Keratinocyte (primary cell): ENCODE data around the gene WDPCP. TPM values are rescaled to one million over a fixed set of nuclear protein-coding genes. Genes with fewer than 3 reads are reported as not detected.

Experiments used
- DNase-seq: peaks from one replicate; pipeline ENCODE4 v3.0.0-alpha.2; 2011; ENCODE audit warnings: low read depth, missing footprints, low spot score
- FAIRE-seq: peaks from 2 replicates; lab custom pipeline; 2011; peaks lifted over from hg19 to GRCh38; lab: Jason Lieb, UNC
- H2AFZ ChIP-seq: 2 replicates; pipeline ENCODE4 v1.6.0; 2012; ENCODE audit warnings: low read length, control low read depth, inconsistent platforms; ENCODE audit not compliant: control insufficient read depth
- H3K27ac ChIP-seq: 2 replicates; pipeline ENCODE4 v1.5.1; 2011; ENCODE audit warnings: low read length; ENCODE audit not compliant: control insufficient read depth, insufficient read depth
- H3K27me3 ChIP-seq: 3 replicates; pipeline ENCODE4 v1.6.0; 2011; ENCODE audit warnings: low read length; ENCODE audit not compliant: control insufficient read depth, insufficient read depth; ENCODE audit errors: extremely low read depth
- H3K36me3 ChIP-seq, 2 experiments: 2 replicates in 1 of 2; 3 replicates in 1 of 2; pipeline ENCODE4 v1.5.1; 2011; ENCODE audit warnings: low read length in 2 of 2, mild to moderate bottlenecking in 1 of 2; ENCODE audit not compliant: control insufficient read depth in 2 of 2, insufficient read depth in 2 of 2; ENCODE audit errors: extremely low read depth in 1 of 2
- H3K4me1 ChIP-seq: 3 replicates; pipeline ENCODE4 v1.5.1; 2011; ENCODE audit warnings: low read length; ENCODE audit not compliant: control insufficient read depth, insufficient read depth; ENCODE audit errors: extremely low read depth
- H3K4me2 ChIP-seq: 3 replicates; pipeline ENCODE4 v1.6.0; 2011; ENCODE audit warnings: low read depth, low read length; ENCODE audit not compliant: control insufficient read depth, insufficient read depth; ENCODE audit errors: extremely low read depth
- H3K4me3 ChIP-seq, 3 experiments: fragments of 200-600 bp in 1 of 3; sonication (generic) in 1 of 3; 2 replicates in 2 of 3; 3 replicates in 1 of 3; pipeline ENCODE4 v1.5.1; 2011 to 2016; ENCODE audit warnings: low read length in 3 of 3, mild to moderate bottlenecking in 3 of 3, control low read depth in 2 of 3, inconsistent platforms in 1 of 3, low read depth in 1 of 3, mixed read lengths in 1 of 3, mixed run types in 1 of 3, moderate library complexity in 1 of 3; ENCODE audit not compliant: control insufficient read depth in 2 of 3, insufficient read depth in 2 of 3; ENCODE audit errors: extremely low read depth in 1 of 3
- H3K79me2 ChIP-seq: 2 replicates; pipeline ENCODE4 v1.6.0; 2012; ENCODE audit warnings: low read length; ENCODE audit not compliant: control insufficient read depth, insufficient read depth
- H3K9ac ChIP-seq: 3 replicates; pipeline ENCODE4 v1.6.0; 2011; ENCODE audit warnings: low read length; ENCODE audit not compliant: control insufficient read depth, insufficient read depth; ENCODE audit errors: extremely low read depth
- H3K9me1 ChIP-seq: 3 replicates; pipeline ENCODE4 v1.6.0; 2011; ENCODE audit warnings: low read length; ENCODE audit not compliant: control insufficient read depth, insufficient read depth; ENCODE audit errors: extremely low read depth
- H3K9me3 ChIP-seq: 2 replicates; pipeline ENCODE4 v1.5.1; 2012; ENCODE audit warnings: low read depth, low read length; ENCODE audit not compliant: control insufficient read depth
- H4K20me1 ChIP-seq: 3 replicates; pipeline ENCODE4 v1.6.0; 2011; ENCODE audit warnings: low read length; ENCODE audit not compliant: control insufficient read depth, insufficient read depth; ENCODE audit errors: extremely low read depth
- CTCF ChIP-seq, 3 experiments: IDR thresholded peaks in 1 of 3; conservative IDR thresholded peaks in 1 of 3; optimal IDR thresholded peaks in 1 of 3; 2 replicates in 2 of 3; 3 replicates in 1 of 3; pipeline versions ENCODE3 to v1.5.1; 2011; ENCODE audit warnings: low read length in 3 of 3, mild to moderate bottlenecking in 3 of 3, moderate library complexity in 2 of 3, control low read depth in 1 of 3, inconsistent platforms in 1 of 3; ENCODE audit not compliant: insufficient read depth in 2 of 3; ENCODE audit errors: extremely low read depth in 1 of 3
- EZH2 ChIP-seq: IDR thresholded peaks from one replicate; pipeline ENCODE4 v1.6.1; 2012; ENCODE audit warnings: inconsistent platforms, mild to moderate bottlenecking, low read length, moderate library complexity
- dilution Hi-C: fragments of 300-500 bp; cut with MboI; formaldehyde crosslinking; loops from one replicate; pipeline ENCODE4 v1.7.0; 2020; ENCODE audit warnings: low sequenced_read_pairs; ENCODE audit not compliant: extremely low pct_ligation_motif_present
- polyA plus RNA-seq, 5 experiments: library from polyadenylated mRNA; depleted of rRNA in 3 of 5; stranded (reverse) in 3 of 5; stranded (forward) in 1 of 5; unstranded in 1 of 5; fragments of >200 nt; gene quantifications; 1 replicate in 1 of 5; 2 replicates in 3 of 5; 3 replicates in 1 of 5; pipeline versions ENCODE4 v1.2.1 to v1.2.3, GENCODE V29; 2011 to 2012; ENCODE audit warnings: missing spikeins in 2 of 5, low read depth in 1 of 5, low replicate concordance in 1 of 5

Gene WDPCP
- polyA plus RNA-seq, 1 donor (not counting 4 experiments of a cell fraction or from before 2014, with no cell fraction given) = 2.9 TPM

GRCh38 chr2:63320669-63321068 lies 267.6 kb downstream of the WDPCP start:
- no peak overlapping the region for H2AFZ ChIP-seq
- H3K4me2 ChIP-seq = no peak overlapping the region
- no peaks in the 10 kb centered on the region for H4K20me1 ChIP-seq
- no peak overlapping the region for H3K4me3 ChIP-seq
- no peak overlapping the region for H3K27ac ChIP-seq
- no peaks in the 10 kb centered on the region for H3K36me3 ChIP-seq
- no peaks in the 10 kb centered on the region for H3K27me3 ChIP-seq
- no peaks in the 10 kb centered on the region for H3K4me1 ChIP-seq
- DNase-seq = no peak
- no peaks in the 10 kb centered on the region for H3K9me1 ChIP-seq
- no peak for FAIRE-seq
- no peaks in the 10 kb centered on the region for H3K9me3 ChIP-seq
- no peak overlapping the region for H3K9ac ChIP-seq
- H3K79me2 ChIP-seq = no peaks in the 10 kb centered on the region
- dilution Hi-C loops = no loop called here
- TF ChIP-seq CTCF (optimal IDR thresholded peaks at IDR 0.05 in 1 of 3, IDR thresholded peaks at IDR 0.05 in 1 of 3, conservative IDR thresholded peaks at IDR 0.05 in 1 of 3; ENCODE audit: extremely low read depth in 1 of 3, insufficient read depth in 2 of 3, low read length in 3 of 3) = no peak
- no peak for TF ChIP-seq EZH2

GRCh38 chr2:63310614-63311013 lies 277.7 kb downstream of the WDPCP start:
- H3K36me3 ChIP-seq = no peaks in the 10 kb centered on the region

More at GRCh38 chr2:63310614-63311013, 277.7 kb downstream of the WDPCP start:
- no peaks in the 10 kb centered on the region for H3K9me3 ChIP-seq
- no peaks in the 10 kb centered on the region for H3K4me1 ChIP-seq
- H3K79me2 ChIP-seq = no peaks in the 10 kb centered on the region
- DNase-seq = no peak
- FAIRE-seq = no peak
- dilution Hi-C loops = no loop called here
- no peaks in the 10 kb centered on the region for H3K9me1 ChIP-seq
- H3K4me2 ChIP-seq = no peak overlapping the region
- no peak overlapping the region for H3K4me3 ChIP-seq
- no peak overlapping the region for H3K27ac ChIP-seq
- H4K20me1 ChIP-seq = no peaks in the 10 kb centered on the region
- TF ChIP-seq CTCF (optimal IDR thresholded peaks at IDR 0.05 in 1 of 3, IDR thresholded peaks at IDR 0.05 in 1 of 3, conservative IDR thresholded peaks at IDR 0.05 in 1 of 3; ENCODE audit: extremely low read depth in 1 of 3, insufficient read depth in 2 of 3, low read length in 3 of 3) = no peak
- TF ChIP-seq EZH2 = no peak
- H3K27me3 ChIP-seq = no peaks in the 10 kb centered on the region
- H3K9ac ChIP-seq = no peak overlapping the region
- no peak overlapping the region for H2AFZ ChIP-seq
